GM12878 (cell line): Measurements from ENCODE around the gene IL27RA. TPM values are rescaled to one million over a fixed set of nuclear protein-coding genes. Genes with fewer than 3 reads are reported as not detected.
A peak's percentile ranks its signal among the peaks of the same experiment; 100 is the strongest.

Experiments used
- BHLHE40 ChIP-seq, 2 experiments: fragments of 450-650 bp in 1 of 2; IDR thresholded peaks; 2 replicates each; pipeline ENCODE4 v1.6.1; 2011 to 2017; ENCODE audit warnings: low read depth in 2 of 2, borderline replicate concordance in 1 of 2, improper control_type of control experiment in 1 of 2, low read length in 1 of 2, mild to moderate bottlenecking in 1 of 2
- CBFB ChIP-seq: IDR thresholded peaks from 2 replicates; pipeline ENCODE4 v1.6.1; 2016; ENCODE audit warnings: antibody characterized with exemption, low read depth
- CHD1 ChIP-seq: IDR thresholded peaks from 2 replicates; pipeline ENCODE4 v1.6.1; 2012; ENCODE audit warnings: low read depth, low read length, improper control_type of control experiment
- CHD2 ChIP-seq: IDR thresholded peaks from 2 replicates; pipeline ENCODE4 v1.6.1; 2011; ENCODE audit warnings: low read depth, low read length, improper control_type of control experiment, borderline replicate concordance
- CREM ChIP-seq: IDR thresholded peaks from 2 replicates; pipeline ENCODE4 v1.6.1; 2014; ENCODE audit warnings: antibody characterized with exemption, low read depth
- E4F1 ChIP-seq: fragments of 450-650 bp; IDR thresholded peaks from 2 replicates; pipeline ENCODE4 v1.6.1; 2018; ENCODE audit warnings: borderline replicate concordance, mild to moderate bottlenecking; ENCODE audit not compliant: partially characterized antibody
- EGR1 ChIP-seq, 2 experiments: IDR thresholded peaks; 1 replicate in 1 of 2; 2 replicates in 1 of 2; pipeline ENCODE4 v1.6.1; 2011 to 2012; ENCODE audit warnings: low read depth in 2 of 2, low read length in 2 of 2, borderline replicate concordance in 1 of 2, mild to moderate bottlenecking in 1 of 2, moderate library complexity in 1 of 2
- EP300 ChIP-seq, 2 experiments: fragments of 150-350 bp in 1 of 2; IDR thresholded peaks; 2 replicates each; pipeline ENCODE4 v1.6.1; 2011 to 2012; ENCODE audit warnings: low read depth in 2 of 2, low read length in 2 of 2, borderline replicate concordance in 1 of 2, improper control_type of control experiment in 1 of 2, inconsistent platforms in 1 of 2; ENCODE audit not compliant: control insufficient read depth in 1 of 2
- FOS ChIP-seq: IDR thresholded peaks from 3 replicates; pipeline ENCODE4 v1.6.1; 2011; ENCODE audit warnings: borderline replicate concordance; ENCODE audit not compliant: insufficient read length; ENCODE audit errors: extremely low read depth
- GABPA ChIP-seq: IDR thresholded peaks from 2 replicates; pipeline ENCODE4 v1.6.1; 2014; ENCODE audit warnings: antibody characterized with exemption, low read depth, mild to moderate bottlenecking, inconsistent platforms
- IRF3 ChIP-seq: fragments of 450-650 bp; IDR thresholded peaks from 2 replicates; pipeline ENCODE4 v1.6.1; 2014; ENCODE audit warnings: mild to moderate bottlenecking
- LARP7 ChIP-seq: fragments of 450-650 bp; IDR thresholded peaks from 2 replicates; pipeline ENCODE4 v1.6.1; 2017; ENCODE audit warnings: mild to moderate bottlenecking
- MEF2B ChIP-seq: fragments of 450-650 bp; IDR thresholded peaks from 2 replicates; pipeline ENCODE4 v1.6.1; 2018; ENCODE audit warnings: mild to moderate bottlenecking, moderate library complexity; ENCODE audit not compliant: partially characterized antibody, poor library complexity, severe bottlenecking
- MXI1 ChIP-seq: fragments of 150-350 bp; IDR thresholded peaks from 2 replicates; pipeline ENCODE4 v1.6.1; 2011; ENCODE audit warnings: low read depth, mild to moderate bottlenecking, inconsistent platforms, low read length, improper control_type of control experiment
- NR2C1 ChIP-seq: fragments of 450-650 bp; IDR thresholded peaks from 2 replicates; pipeline ENCODE4 v1.6.1; 2017; ENCODE audit warnings: antibody characterized with exemption, mild to moderate bottlenecking, moderate library complexity
- RELB ChIP-seq: fragments of 450-650 bp; IDR thresholded peaks from 2 replicates; pipeline ENCODE4 v1.6.1; 2017; ENCODE audit warnings: low read depth, mild to moderate bottlenecking, moderate library complexity
- RUNX3 ChIP-seq: IDR thresholded peaks from 2 replicates; pipeline ENCODE4 v1.6.1; 2012; ENCODE audit warnings: low read length, inconsistent platforms
- SIX5 ChIP-seq: IDR thresholded peaks from 2 replicates; pipeline ENCODE4 v1.6.1; 2011; ENCODE audit warnings: mild to moderate bottlenecking, low read depth, low read length, moderate library complexity; ENCODE audit not compliant: severe bottlenecking
- SP1 ChIP-seq: IDR thresholded peaks from one replicate; pipeline ENCODE4 v1.6.1; 2011; ENCODE audit warnings: low read depth, low read length
- SREBF1 ChIP-seq: IDR thresholded peaks from 2 replicates; pipeline ENCODE4 v1.6.1; 2012; ENCODE audit warnings: mild to moderate bottlenecking, low read length
- YBX1 ChIP-seq: fragments of 450-650 bp; IDR thresholded peaks from 2 replicates; pipeline ENCODE4 v1.6.1; 2016; ENCODE audit warnings: antibody characterized with exemption
- YY1 ChIP-seq: IDR thresholded peaks from 2 replicates; pipeline ENCODE4 v1.6.1; 2011; ENCODE audit warnings: low read depth, mild to moderate bottlenecking, low read length
- ZNF207 ChIP-seq: fragments of 450-650 bp; IDR thresholded peaks from 2 replicates; pipeline ENCODE4 v1.6.1; 2014; ENCODE audit warnings: antibody characterized with exemption, mild to moderate bottlenecking, borderline replicate concordance
- ZNF24 ChIP-seq: fragments of 450-650 bp; IDR thresholded peaks from 2 replicates; pipeline ENCODE4 v1.6.1; 2017; ENCODE audit warnings: antibody characterized with exemption, mild to moderate bottlenecking
- ZNF622 ChIP-seq: fragments of 450-650 bp; IDR thresholded peaks from 2 replicates; pipeline ENCODE4 v1.6.1; 2017; ENCODE audit warnings: mild to moderate bottlenecking, inconsistent platforms
- polyA plus RNA-seq, 11 experiments: library from polyadenylated mRNA; depleted of rRNA in 4 of 11; unstranded in 6 of 11; stranded (reverse) in 5 of 11; fragments of >200 nt; fragmentation: Nextera tagmentation in 4 of 11; fragmentation: Illumina TruSeq in 1 of 11; extraction: Ambion mirVana in 4 of 11; extraction: Trizol in 1 of 11; gene quantifications; 1 replicate in 1 of 11; 2 replicates in 10 of 11; pipeline versions ENCODE4 v1.2.1 to v1.2.3, GENCODE V29; 2011 to 2016; ENCODE audit warnings: inconsistent platforms in 2 of 11, missing spikeins in 2 of 11, low read depth in 1 of 11
- total RNA-seq, 4 experiments: library from RNA; depleted of rRNA in 3 of 4; stranded (reverse); fragments of >200 nt in 3 of 4; fragmentation: Illumina TruSeq in 1 of 4; extraction: Trizol in 1 of 4; gene quantifications; 2 replicates each; pipeline versions ENCODE4 v1.2.1 to v1.2.3, GENCODE V29; 2013 to 2021

The IL27RA gene
- total and polyA plus RNA-seq, 10 of the 15 experiments (the other 5 are each of a cell fraction or from before 2014, with no cell fraction given) = 8.4 to 63.5 (median 41.2) TPM

- TF ChIP-seq E4F1 (peak; percentile 95), MEF2B (peak; percentile 95), MXI1 (peak; percentile 100), CBFB (peak; percentile 54; the same call in 1 of the 2 replicates), SP1 (peak; percentile 100), RUNX3 (no peak; the same call in 1 of the 2 replicates), RELB (no peak), EGR1 (IDR thresholded peaks at IDR 0.05; ENCODE audit: borderline replicate concordance in 1 of 2, low read depth in 2 of 2, low read length in 2 of 2) (peak in 1 of 2 experiments; percentile 81; a peak in 2 of 3 replicates), FOS (peak; percentile 99), ZNF622 (no peak), GABPA (peak; percentile 83), SIX5 (peak; percentile 86), NR2C1 (peak; percentile 27; the same call in 1 of the 2 replicates), LARP7 (no peak), BHLHE40 (IDR thresholded peaks at IDR 0.05; ENCODE audit: borderline replicate concordance in 1 of 2, low read depth in 2 of 2, low read length in 1 of 2) (peak in 1 of 2 experiments; percentile 57; a peak in 2 of 4 replicates), CHD1 (no peak; the same call in 1 of the 2 replicates), EP300 (IDR thresholded peaks at IDR 0.05; ENCODE audit: borderline replicate concordance in 1 of 2, control insufficient read depth in 1 of 2, low read depth in 2 of 2, low read length in 2 of 2) (peak in 1 of 2 experiments; percentile 79; a peak in 1 of 4 replicates), ZNF207 (no peak; the same call in 1 of the 2 replicates), YBX1 (no peak), IRF3 (peak; percentile 100), CHD2 (peak; percentile 98), ZNF24 (no peak), CREM (peak; percentile 95), SREBF1 (peak; percentile 80), YY1 (peak; percentile 85)
These were observed 25.3 kb upstream of the IL27RA start, which contains the start of gene RFX1 (continued) for GRCh38 chr19:14006085-14006765.
